Neuron (in vitro differentiated cells): ENCODE results near the gene GALNT13.

Experiments used
- H2AFZ ChIP-seq: one replicate; pipeline ENCODE4 v1.6.1; 2013; ENCODE audit warnings: low read depth, mild to moderate bottlenecking, inconsistent platforms, low read length, moderate library complexity
- H3K27me3 ChIP-seq: one replicate; pipeline ENCODE4 v1.6.1; 2013; ENCODE audit warnings: low read length; ENCODE audit not compliant: insufficient read depth
- H3K36me3 ChIP-seq: one replicate; pipeline ENCODE4 v1.6.1; 2013; ENCODE audit warnings: low read length; ENCODE audit not compliant: insufficient read depth
- H3K4me1 ChIP-seq: one replicate; pipeline ENCODE4 v1.6.1; 2013; ENCODE audit warnings: low read length; ENCODE audit not compliant: insufficient read depth
- H3K4me3 ChIP-seq: 2 replicates; pipeline ENCODE4 v1.5.1; 2013; ENCODE audit warnings: mild to moderate bottlenecking, low read length, moderate library complexity
- H3K9me3 ChIP-seq: one replicate; pipeline ENCODE4 v1.6.1; 2013; ENCODE audit warnings: low read length

Gene GALNT13

DNA sequence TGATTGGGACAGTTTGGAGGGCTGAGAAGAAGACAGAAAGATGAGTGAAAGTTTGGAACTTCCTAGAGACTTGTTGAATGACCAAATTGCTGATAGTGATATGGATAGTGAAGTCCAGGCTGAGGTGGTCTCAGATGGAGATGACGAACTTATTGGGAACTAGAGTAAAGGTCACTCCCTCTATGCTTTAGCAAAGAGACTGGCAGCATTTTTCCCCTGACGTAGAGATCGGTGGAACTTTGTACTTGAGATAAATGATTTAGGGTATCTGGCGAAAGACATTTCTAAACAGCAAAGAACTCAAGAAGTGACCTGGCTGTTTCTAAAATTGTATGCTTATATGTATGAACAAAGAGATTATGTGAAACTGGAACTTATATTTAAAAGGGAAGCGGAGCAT lies 605.6 kb downstream of the GALNT13 start:
- Histone ChIP-seq H2AFZ (no peak overlapping the region), H3K4me3 (no peak overlapping the region), H3K36me3 (no peaks in the 10 kb centered on the region), H3K9me3 (no peaks in the 10 kb centered on the region), H3K4me1 (no peaks in the 10 kb centered on the region), H3K27me3 (no peaks in the 10 kb centered on the region)

DNA sequence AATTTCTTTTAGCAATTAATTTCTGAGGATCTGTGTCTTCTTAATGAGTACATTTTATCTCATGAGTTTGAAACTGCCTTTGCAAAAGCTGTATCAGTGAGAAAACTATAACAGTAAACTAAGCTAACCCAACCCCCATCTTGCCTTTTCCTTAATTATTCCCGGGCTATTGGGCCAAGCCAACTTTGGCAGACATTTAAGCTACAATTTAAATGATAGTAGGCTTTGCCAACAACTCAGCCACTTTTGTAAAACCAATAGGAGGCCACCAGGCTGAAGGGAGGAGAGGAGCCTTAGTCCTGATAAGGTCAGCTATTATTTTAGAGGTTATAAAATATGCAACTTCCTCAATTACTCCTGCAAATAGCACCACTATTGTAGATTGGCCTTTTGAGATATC lies 608.8 kb downstream of the GALNT13 start:
- Histone ChIP-seq H2AFZ (no peak overlapping the region), H3K9me3 (no peaks in the 10 kb centered on the region), H3K27me3 (no peaks in the 10 kb centered on the region), H3K4me1 (no peaks in the 10 kb centered on the region), H3K4me3 (no peak overlapping the region), H3K36me3 (no peaks in the 10 kb centered on the region)

GRCh38 chr2:154481336-154481735 lies 609.6 kb downstream of the GALNT13 start:
- Histone ChIP-seq H3K9me3 (no peaks in the 10 kb centered on the region), H2AFZ (no peak overlapping the region), H3K4me3 (no peak overlapping the region), H3K36me3 (no peaks in the 10 kb centered on the region), H3K4me1 (no peaks in the 10 kb centered on the region), H3K27me3 (no peaks in the 10 kb centered on the region)

- Histone ChIP-seq H3K27me3 (no peaks in the 10 kb centered on the region), H3K9me3 (no peaks in the 10 kb centered on the region), H2AFZ (no peak overlapping the region), H3K36me3 (no peaks in the 10 kb centered on the region), H3K4me1 (no peaks in the 10 kb centered on the region), H3K4me3 (no peak overlapping the region)
These were observed 612.8 kb downstream of the GALNT13 start for GRCh38 chr2:154484338-154485099.

DNA sequence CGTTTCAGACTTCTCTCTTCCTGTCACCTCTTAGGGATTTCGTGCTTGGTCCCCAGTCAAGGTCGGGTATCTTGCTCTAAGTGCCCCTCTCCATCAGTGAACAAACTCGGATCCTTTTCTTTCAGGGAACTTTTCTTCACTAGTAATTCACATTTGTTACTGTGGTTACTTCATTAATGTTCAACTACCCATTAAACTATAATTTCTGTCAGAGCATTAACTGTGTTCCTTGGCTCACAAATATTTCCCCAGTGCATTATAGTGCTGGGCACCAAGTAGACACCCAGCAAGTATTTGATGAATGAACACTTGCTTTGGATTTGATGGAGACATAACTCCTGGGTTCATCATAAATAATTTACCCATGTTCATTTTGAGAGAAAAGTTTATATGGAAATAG lies 617.1 kb downstream of the GALNT13 start:
- H3K4me1 ChIP-seq: no peaks in the 10 kb centered on the region
- H2AFZ ChIP-seq: no peak overlapping the region
- H3K27me3 ChIP-seq: no peaks in the 10 kb centered on the region
- no peaks in the 10 kb centered on the region for H3K36me3 ChIP-seq
- H3K9me3 ChIP-seq: no peaks in the 10 kb centered on the region
- no peak overlapping the region for H3K4me3 ChIP-seq

DNA sequence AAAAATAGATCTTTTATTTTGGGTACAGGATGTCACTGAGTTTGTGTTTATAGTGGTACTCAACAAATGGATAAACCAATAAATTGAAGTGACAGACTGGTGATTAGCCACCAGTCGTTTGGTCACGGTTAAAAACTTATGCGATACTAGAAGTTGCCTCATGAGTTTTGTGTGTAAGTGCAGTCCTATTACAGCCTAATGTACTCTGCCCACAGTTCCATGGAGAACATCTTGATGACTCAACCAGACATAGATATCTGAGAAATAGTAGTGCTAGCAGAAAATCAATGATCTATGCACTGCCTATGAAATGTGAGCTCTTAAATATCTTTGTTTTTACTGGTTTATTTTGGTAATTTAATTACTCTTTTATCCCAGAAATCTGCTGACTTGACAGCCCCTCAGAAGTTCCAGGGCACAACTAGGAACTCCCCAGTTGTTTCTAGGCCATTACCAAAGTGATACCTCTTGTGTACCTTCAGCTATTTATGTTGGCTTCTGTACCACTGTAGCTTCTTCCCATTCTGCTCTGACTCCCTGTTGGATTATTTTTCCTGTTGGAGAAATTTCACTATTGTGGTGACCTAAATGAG lies 617.6 kb downstream of the GALNT13 start:
- Histone ChIP-seq H2AFZ (no peak overlapping the region), H3K27me3 (no peaks in the 10 kb centered on the region), H3K4me1 (no peaks in the 10 kb centered on the region), H3K4me3 (no peak overlapping the region), H3K36me3 (no peaks in the 10 kb centered on the region), H3K9me3 (no peaks in the 10 kb centered on the region)

DNA sequence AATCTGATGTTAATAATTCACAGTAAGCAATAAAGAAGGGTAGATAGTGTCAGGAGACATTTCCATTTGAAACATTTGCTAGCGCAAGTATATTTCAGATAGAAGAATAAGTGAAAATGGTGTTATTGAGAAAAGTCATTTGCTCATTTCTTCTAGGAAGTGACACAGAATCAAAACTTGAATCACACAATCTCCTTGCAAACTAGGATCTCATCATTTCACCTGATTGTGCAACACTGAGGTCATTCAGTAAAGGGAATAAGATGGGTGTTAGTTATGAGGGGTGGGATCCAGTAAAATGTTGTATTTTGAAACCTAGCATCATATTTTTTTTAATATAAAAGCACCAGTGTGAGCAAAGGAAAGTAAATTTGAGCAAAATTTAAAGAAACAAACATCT lies 618.8 kb downstream of the GALNT13 start:
- no peaks in the 10 kb centered on the region for H3K27me3 ChIP-seq
- no peaks in the 10 kb centered on the region for H3K9me3 ChIP-seq
- no peak overlapping the region for H3K4me3 ChIP-seq
- no peaks in the 10 kb centered on the region for H3K4me1 ChIP-seq
- no peak overlapping the region for H2AFZ ChIP-seq
- H3K36me3 ChIP-seq: no peaks in the 10 kb centered on the region

DNA sequence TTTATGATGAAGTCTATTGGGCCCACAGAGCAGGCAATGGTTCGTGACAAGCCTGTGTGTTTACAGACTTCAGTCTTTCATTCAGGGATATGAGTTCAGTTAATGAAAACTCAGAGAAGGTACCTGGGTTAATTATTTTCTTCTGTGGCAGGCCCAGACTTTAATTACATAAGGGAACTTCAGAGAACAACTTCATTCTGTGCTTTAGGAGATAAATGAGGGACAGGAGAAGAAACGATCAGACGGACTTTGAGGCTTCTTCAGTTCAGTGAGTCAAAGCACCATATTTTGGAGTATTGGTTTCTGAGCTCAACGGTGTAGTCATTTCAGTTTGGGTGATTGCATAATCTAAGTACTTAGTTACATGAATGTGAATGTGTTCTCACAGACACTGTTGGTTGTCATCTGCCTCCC lies 623.7 kb downstream of the GALNT13 start:
- Histone ChIP-seq H3K36me3 (no peaks in the 10 kb centered on the region), H3K4me1 (no peaks in the 10 kb centered on the region), H3K27me3 (no peaks in the 10 kb centered on the region), H2AFZ (no peak overlapping the region), H3K9me3 (no peaks in the 10 kb centered on the region), H3K4me3 (no peak overlapping the region)

- Histone ChIP-seq H3K27me3 (no peaks in the 10 kb centered on the region), H3K4me3 (no peak overlapping the region), H2AFZ (no peak overlapping the region), H3K4me1 (no peaks in the 10 kb centered on the region), H3K36me3 (no peaks in the 10 kb centered on the region), H3K9me3 (no peaks in the 10 kb centered on the region)
These were observed 625.3 kb downstream of the GALNT13 start for GRCh38 chr2:154497019-154497418.
